HFF-Myc (cell line): ENCODE data around the gene MAP2K7.

Source experiments
- DNase-seq: peaks from one replicate; pipeline ENCODE4 v3.0.0-alpha.2; 2011; ENCODE audit warnings: low read depth; ENCODE audit errors: extremely low read depth
- H3K4me3 ChIP-seq: replicated peaks from 2 replicates; pipeline ENCODE4 v1.5.1; 2011; ENCODE audit warnings: low read depth, mild to moderate bottlenecking, control low read depth, low read length
- TF ChIP-seq, protein P1 (sequence below): IDR thresholded peaks from 2 replicates; pipeline ENCODE4 v1.5.1; 2012; ENCODE audit warnings: mild to moderate bottlenecking, low read depth, low read length, control low read depth; ENCODE audit errors: missing control alignments

Gene MAP2K7

DNA sequence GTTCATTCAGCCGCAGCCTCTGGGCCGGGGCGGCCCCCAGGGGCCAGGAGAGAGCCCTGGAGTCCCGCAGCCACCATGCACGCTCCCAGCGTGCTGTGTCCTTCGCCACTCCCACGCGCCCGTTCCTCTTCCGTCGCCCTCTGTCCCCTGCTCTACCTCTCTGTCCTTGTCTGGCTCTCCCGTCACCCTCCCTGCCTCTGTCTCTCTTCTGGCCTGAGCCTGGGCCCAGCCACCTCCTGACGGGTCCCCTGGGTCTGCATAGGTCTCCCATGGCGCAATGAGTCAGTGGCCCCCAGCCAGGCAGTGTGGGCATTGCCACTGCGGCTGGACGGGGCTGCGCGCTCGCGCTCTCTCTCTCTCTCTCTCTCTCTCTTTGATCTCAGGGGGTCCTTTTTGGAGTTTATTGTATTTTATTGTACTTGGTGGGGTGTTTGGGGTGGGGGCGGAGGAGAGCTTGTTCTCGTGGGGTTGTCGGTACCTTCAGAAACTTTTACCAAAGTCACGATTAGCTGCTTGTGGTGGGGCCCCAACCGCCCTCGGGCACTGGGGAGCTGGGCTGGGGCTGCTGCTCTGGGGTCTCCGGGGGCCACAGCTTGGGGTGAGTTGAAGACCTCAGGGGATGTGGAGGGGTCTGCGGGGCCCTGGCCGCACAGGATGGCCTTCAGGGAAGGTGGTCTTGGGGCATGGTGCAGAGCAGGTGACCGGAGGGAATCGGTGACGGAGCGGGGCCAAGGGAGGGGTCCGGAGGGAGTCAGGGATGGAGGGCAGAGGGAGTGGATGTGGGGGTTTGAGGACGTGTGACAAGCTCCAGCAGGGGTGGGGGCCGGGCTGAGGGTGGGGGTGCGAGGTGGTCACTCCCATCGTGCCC lies 9.3 kb downstream of the MAP2K7 start:
- TF ChIP-seq, protein P1, sequence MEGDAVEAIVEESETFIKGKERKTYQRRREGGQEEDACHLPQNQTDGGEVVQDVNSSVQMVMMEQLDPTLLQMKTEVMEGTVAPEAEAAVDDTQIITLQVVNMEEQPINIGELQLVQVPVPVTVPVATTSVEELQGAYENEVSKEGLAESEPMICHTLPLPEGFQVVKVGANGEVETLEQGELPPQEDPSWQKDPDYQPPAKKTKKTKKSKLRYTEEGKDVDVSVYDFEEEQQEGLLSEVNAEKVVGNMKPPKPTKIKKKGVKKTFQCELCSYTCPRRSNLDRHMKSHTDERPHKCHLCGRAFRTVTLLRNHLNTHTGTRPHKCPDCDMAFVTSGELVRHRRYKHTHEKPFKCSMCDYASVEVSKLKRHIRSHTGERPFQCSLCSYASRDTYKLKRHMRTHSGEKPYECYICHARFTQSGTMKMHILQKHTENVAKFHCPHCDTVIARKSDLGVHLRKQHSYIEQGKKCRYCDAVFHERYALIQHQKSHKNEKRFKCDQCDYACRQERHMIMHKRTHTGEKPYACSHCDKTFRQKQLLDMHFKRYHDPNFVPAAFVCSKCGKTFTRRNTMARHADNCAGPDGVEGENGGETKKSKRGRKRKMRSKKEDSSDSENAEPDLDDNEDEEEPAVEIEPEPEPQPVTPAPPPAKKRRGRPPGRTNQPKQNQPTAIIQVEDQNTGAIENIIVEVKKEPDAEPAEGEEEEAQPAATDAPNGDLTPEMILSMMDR = no peak
- DNase-seq = no peak
- H3K4me3 ChIP-seq = no peak overlapping the region

DNA sequence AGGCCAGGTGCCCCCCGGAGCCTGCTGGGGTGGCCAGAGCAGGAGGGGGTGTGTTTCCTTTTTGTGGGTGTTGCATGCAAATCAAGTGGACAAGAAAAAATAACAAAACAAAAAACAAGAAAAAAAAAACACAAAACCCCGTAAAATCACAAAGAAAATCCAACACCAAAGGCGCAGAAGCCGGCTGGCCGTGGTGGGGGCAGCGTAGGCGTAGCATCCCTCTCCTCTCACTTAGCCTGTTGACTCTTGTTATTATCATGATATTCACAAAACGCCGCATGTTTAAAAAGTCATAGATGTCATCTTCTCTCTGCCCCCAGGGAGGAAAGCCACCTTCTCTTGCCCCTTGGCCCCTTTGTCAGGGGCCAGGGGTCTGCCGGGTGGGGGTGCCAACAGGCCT lies 10.0 kb downstream of the MAP2K7 start:
- no peak for DNase-seq
- H3K4me3 ChIP-seq = no peak overlapping the region
- TF ChIP-seq, protein P1 = no peak

DNA sequence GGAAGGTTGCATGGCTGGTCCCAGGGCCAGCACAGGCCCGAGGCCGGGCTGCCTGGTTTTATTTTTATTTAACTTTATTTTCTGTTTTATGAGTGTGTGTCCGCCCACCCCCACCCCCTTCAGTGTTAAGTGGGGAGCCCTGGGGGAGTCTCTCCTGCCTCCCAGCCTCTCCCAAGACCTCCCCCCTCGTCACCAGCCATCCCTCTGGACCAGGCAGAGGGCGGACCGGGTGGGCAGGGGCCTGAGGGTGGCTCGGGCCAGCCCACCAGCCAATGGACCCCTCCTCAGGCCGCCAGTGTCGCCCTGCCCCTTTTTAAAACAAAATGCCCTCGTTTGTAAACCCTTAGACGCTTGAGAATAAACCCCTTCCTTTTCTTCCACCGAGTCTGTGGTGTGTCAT lies 10.4 kb downstream of the MAP2K7 start:
- no peak for DNase-seq
- H3K4me3 ChIP-seq = no peak overlapping the region
- TF ChIP-seq, protein P1 = no peak

DNA sequence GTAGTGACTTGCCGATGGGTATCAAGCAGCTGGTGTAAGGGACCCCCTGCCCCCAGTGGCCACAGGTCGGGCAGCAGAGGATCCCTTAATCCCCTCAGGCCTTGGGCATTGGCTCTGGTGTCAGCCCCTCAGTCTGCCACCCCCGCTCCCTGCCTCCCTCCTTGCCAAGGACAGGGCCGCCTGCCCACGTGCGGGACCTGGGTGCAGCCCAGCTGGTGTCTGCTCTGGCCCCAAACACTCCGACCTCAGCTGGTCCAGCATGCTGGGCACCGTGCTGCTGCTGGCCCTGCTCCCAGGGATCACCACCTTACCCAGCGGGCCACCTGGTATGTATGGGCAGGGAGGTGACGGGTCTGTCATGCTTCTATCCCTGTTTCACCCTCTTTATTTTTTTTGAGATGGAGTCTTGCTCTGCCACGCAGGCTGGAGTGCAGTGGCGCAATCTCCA lies 10.9 kb downstream of the MAP2K7 start, which contains the start of gene TGFBR3L:
TGFBR3L (plus strand) TSS at position 233 of the 448 bp plus-strand sequence.
- no peak within 1 kb of the TSS for H3K4me3 ChIP-seq
- TF ChIP-seq, protein P1 = no peak
- DNase-seq = no peak

DNA sequence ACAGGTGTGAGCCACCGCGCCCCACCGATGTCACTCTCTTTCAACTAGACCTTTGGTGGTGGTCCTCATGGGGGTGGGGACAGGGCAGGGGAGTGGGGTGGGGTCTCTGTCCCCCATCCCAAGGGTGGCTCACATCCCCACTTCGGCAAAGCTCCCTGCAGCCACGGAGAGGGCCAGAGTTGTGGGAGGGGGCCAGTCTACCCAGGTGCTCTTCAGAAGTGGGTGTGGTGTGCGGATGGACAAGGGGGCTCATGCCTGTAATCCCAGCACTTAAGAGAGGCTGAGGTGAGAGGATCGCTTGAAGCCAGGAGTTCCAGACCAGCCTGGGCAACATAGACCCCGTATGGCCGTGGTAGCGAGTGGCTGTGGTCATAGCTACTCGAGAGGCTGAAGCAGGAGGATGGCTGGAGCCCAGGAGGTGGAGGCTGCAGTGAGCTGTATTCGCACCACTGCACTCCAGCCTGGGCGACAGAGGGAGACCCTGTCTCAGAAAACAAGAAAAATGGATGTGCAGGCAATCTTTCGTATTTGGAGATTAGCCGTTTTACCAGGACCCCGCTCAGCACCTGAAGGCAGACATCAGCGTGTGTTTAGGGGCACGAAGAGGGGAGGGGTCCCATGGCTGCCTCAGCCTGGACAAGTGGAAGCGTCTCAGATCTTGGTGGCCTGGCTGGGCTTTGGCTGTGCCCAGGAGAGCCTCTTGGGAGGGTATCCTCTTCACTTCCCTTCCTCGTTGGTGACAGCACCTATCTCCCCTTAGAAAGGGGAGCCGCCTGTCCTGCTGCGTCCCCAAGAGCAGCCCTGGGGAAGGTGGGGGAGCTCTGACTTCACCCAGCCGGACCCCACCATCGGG lies 11.8 kb downstream of the MAP2K7 start:
- TF ChIP-seq, protein P1 = no peak
- H3K4me3 ChIP-seq = no peak overlapping the region
- DNase-seq = no peak

DNA sequence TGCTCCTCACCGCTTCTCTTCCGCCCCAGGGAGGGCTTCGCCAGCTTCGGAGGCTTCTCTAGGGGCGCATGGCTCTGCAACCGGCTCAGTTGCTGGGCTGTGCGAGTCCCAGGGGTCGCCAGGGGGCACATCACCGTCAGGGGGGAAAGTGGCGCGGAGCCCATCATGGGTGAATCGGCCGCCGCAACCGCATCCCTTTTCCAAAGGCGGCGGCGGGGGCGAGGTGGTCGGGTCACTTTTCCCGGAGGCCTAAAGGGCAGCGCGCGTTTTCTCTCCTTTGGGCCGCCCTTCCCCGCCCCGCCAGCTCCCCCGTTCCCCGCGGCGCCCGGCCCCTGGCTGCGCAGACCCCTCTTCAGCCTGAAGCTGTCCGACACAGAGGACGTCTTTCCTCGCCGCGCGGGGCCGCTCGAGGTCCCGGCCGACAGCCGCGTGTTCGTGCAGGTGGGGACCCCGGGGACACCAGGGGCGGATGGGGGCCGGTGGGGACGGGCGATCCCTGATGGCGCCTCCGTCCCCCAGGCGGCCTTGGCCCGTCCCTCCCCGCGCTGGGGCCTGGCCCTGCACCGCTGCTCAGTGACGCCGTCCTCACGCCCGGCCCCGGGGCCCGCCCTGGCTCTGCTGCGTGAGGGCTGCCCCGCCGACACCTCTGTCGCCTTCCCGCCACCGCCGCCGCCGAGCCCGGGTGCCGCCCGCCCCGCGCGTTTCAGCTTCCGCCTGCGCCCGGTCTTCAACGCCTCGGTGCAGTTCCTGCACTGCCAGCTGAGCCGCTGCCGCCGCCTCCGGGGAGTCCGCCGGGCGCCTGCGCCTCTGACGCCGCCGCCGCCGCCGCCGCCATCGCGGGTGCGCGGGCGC lies 12.7 kb downstream of the MAP2K7 start:
- peak overlapping the region; percentile 24 for H3K4me3 ChIP-seq
- no peak for DNase-seq
- TF ChIP-seq, protein P1 = no peak
